Stomach (tissue), 4 donors: Measurements from ENCODE around the gene HNRNPDL.

Source experiments
- EP300 ChIP-seq: sonication (generic); formaldehyde crosslinking; IDR thresholded peaks from one replicate; pipeline ENCODE4 v1.6.1; 2017; ENCODE audit warnings: antibody characterized with exemption
- POLR2AphosphoS5 ChIP-seq, 3 donors: sonication (generic); formaldehyde crosslinking; IDR thresholded peaks; one replicate each; pipeline ENCODE4 v1.6.1; 2016; ENCODE audit warnings: antibody characterized with exemption in 3 of 3
- TF ChIP-seq, protein P1 (sequence below), 7 experiments: fragments of 450-650 bp in 4 of 7; fragments of 200-600 bp in 3 of 7; sonication (generic) in 3 of 7; IDR thresholded peaks; one replicate each; pipeline ENCODE4 v1.5.1; 2016 to 2019; ENCODE audit warnings: antibody characterized with exemption in 7 of 7, control low read depth in 2 of 7, mild to moderate bottlenecking in 1 of 7

DNA sequence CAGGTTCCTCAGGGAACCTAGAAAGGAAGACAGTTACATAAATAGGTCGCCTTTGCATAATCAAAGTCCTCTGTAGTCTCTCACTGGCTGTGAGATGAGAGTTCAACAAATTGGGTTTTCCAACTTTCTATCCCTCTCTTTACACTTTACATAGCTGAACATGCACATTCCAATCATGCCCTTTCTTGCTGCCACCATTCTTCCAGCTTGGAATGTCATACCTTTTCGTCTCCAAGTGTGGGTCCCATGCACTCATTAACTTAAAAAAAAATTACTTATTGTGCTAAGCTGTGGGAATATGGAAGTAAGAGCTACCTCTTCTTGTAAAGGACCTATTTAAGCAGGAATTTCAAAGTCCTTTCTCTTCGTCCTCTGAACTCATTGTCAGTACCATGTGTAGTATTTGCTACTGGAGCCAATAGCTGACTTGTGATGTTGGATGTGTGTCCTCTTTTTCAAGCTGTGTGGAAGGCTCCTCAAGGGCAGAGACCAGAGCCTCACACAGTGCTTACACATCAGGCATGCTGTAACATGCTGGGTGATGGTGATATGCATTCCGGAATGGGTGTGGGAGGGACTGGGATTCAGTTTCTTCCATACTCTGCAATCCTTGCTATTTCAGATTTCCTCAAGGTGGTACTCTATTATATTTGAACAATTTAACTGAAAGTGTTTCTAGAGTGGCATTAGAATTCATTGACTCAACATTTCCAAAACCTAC lies 7.2 kb upstream of the HNRNPDL start:
- TF ChIP-seq, protein P1, sequence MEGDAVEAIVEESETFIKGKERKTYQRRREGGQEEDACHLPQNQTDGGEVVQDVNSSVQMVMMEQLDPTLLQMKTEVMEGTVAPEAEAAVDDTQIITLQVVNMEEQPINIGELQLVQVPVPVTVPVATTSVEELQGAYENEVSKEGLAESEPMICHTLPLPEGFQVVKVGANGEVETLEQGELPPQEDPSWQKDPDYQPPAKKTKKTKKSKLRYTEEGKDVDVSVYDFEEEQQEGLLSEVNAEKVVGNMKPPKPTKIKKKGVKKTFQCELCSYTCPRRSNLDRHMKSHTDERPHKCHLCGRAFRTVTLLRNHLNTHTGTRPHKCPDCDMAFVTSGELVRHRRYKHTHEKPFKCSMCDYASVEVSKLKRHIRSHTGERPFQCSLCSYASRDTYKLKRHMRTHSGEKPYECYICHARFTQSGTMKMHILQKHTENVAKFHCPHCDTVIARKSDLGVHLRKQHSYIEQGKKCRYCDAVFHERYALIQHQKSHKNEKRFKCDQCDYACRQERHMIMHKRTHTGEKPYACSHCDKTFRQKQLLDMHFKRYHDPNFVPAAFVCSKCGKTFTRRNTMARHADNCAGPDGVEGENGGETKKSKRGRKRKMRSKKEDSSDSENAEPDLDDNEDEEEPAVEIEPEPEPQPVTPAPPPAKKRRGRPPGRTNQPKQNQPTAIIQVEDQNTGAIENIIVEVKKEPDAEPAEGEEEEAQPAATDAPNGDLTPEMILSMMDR (IDR thresholded peaks at IDR 0.05) = no peak
- TF ChIP-seq POLR2AphosphoS5 (IDR thresholded peaks at IDR 0.05) (no peak), EP300 (no peak)
